Mesendoderm (in vitro differentiated cells): ENCODE data around the gene KIF22.
"Not testable (repeated sequence)": the region's sequence is repeated elsewhere in the genome, so short reads cannot be mapped to it uniquely, and the experiment has no call there.

Experiments used
- DNase-seq: peaks from one replicate; pipeline ENCODE4 v3.0.0; 2013
- H2AK5ac ChIP-seq: 2 replicates; pipeline ENCODE4 v1.6.1; 2013; ENCODE audit warnings: low read length, inconsistent platforms
- H2BK120ac ChIP-seq: 2 replicates; pipeline ENCODE4 v1.6.1; 2013; ENCODE audit warnings: low read depth, mild to moderate bottlenecking, low read length, moderate library complexity, mixed read lengths
- H2BK15ac ChIP-seq: replicated peaks from 2 replicates; pipeline ENCODE4 v1.6.1; 2013; ENCODE audit warnings: low read depth, mild to moderate bottlenecking, moderate library complexity
- H2BK5ac ChIP-seq: 2 replicates; pipeline ENCODE4 v1.6.1; 2013; ENCODE audit warnings: low read length, inconsistent platforms
- H3K18ac ChIP-seq: 2 replicates; pipeline ENCODE4 v1.6.1; 2013; ENCODE audit warnings: mild to moderate bottlenecking, low read length, mixed read lengths
- H3K23ac ChIP-seq: one replicate; pipeline ENCODE4 v1.6.1; 2013; ENCODE audit warnings: low read length
- H3K27ac ChIP-seq: 2 replicates; pipeline ENCODE4 v1.5.1; 2013; ENCODE audit warnings: low read depth, mild to moderate bottlenecking, inconsistent platforms, low read length, moderate library complexity
- H3K27me3 ChIP-seq: 2 replicates; pipeline ENCODE4 v1.6.1; 2013; ENCODE audit warnings: low read length, control low read depth, mild to moderate bottlenecking, inconsistent platforms; ENCODE audit not compliant: insufficient read depth, poor library complexity
- H3K36me3 ChIP-seq: 2 replicates; pipeline ENCODE4 v1.6.1; 2013; ENCODE audit warnings: low read length, inconsistent platforms; ENCODE audit not compliant: control insufficient read depth, insufficient read depth
- H3K4ac ChIP-seq: one replicate; pipeline ENCODE4 v1.6.1; 2013; ENCODE audit warnings: low read depth, mild to moderate bottlenecking, low read length, moderate library complexity
- H3K4me1 ChIP-seq: 2 replicates; pipeline ENCODE4 v1.6.1; 2013; ENCODE audit warnings: low read depth, low read length, inconsistent platforms; ENCODE audit not compliant: control insufficient read depth
- H3K4me2 ChIP-seq: 2 replicates; pipeline ENCODE4 v1.6.1; 2013; ENCODE audit warnings: low read length
- H3K4me3 ChIP-seq: 2 replicates; pipeline ENCODE4 v1.5.1; 2013; ENCODE audit warnings: mild to moderate bottlenecking, low read length
- H3K56ac ChIP-seq: one replicate; pipeline ENCODE4 v1.6.1; 2013; ENCODE audit warnings: low read length
- H3K79me1 ChIP-seq: 2 replicates; pipeline ENCODE4 v1.6.1; 2013; ENCODE audit warnings: low read length, inconsistent platforms
- H3K79me2 ChIP-seq: 2 replicates; pipeline ENCODE4 v1.6.1; 2013; ENCODE audit warnings: mild to moderate bottlenecking, low read length; ENCODE audit not compliant: control insufficient read depth, insufficient read depth
- H3K9ac ChIP-seq: 2 replicates; pipeline ENCODE4 v1.6.1; 2013; ENCODE audit warnings: low read length, inconsistent platforms
- H4K5ac ChIP-seq: one replicate; pipeline ENCODE4 v1.6.1; 2013; ENCODE audit warnings: low read length
- H4K8ac ChIP-seq: one replicate; pipeline ENCODE4 v1.6.1; 2013; ENCODE audit warnings: low read depth, mild to moderate bottlenecking, control low read depth, low read length, moderate library complexity
- WGBS: extraction: QIAGEN DNeasy Blood & Tissue Kit; methylation state at CpG from one replicate; pipeline ENCODE4 v1.1.7; 2013; ENCODE audit warnings: low lambda C conversion rate, missing lambda C conversion rate; ENCODE audit not compliant: insufficient coverage; ENCODE audit errors: extremely low coverage; 5-methylcytosine and 5-hydroxymethylcytosine counted together

Gene KIF22

DNA sequence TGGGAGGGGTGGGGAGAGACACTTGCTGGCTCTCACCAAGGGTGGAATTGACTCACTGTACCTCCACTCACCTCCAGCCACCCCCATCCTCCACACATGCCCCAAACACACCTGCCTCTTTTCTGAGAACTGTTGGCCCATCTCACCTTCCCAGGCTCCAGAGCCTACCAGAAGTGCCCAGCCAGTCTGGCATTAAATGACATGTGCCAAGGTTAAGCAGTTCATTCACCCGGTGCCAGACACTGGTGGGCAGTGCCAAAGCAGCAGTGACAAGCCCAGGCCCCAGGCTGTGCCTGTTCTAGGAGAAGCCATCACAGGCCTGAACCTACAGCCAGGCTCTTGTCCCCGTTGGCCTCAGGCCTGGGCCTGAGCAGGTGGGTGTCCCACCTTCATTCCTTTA is 40.9 kb downstream of the KIF22 start:
- Histone ChIP-seq H3K56ac (no peak overlapping the region), H2BK120ac (no peak overlapping the region), H3K79me2 (no peaks in the 10 kb centered on the region), H2BK5ac (no peak overlapping the region), H3K79me1 (no peaks in the 10 kb centered on the region), H3K27ac (no peak overlapping the region), H3K27me3 (no peaks in the 10 kb centered on the region), H3K18ac (no peak overlapping the region), H4K8ac (no peak overlapping the region), H3K4ac (no peak overlapping the region), H3K23ac (no peak overlapping the region), H3K9ac (no peak overlapping the region), H2AK5ac (no peak overlapping the region), H3K4me2 (no peak overlapping the region), H4K5ac (no peak overlapping the region), H3K4me3 (no peak overlapping the region), H3K36me3 (no peaks in the 10 kb centered on the region), H3K4me1 (no peaks in the 10 kb centered on the region), H2BK15ac (no peak overlapping the region)
- WGBS, result no CpG with 5 or more reads among the region's 2 CpGs
- DNase-seq, result no peak

DNA sequence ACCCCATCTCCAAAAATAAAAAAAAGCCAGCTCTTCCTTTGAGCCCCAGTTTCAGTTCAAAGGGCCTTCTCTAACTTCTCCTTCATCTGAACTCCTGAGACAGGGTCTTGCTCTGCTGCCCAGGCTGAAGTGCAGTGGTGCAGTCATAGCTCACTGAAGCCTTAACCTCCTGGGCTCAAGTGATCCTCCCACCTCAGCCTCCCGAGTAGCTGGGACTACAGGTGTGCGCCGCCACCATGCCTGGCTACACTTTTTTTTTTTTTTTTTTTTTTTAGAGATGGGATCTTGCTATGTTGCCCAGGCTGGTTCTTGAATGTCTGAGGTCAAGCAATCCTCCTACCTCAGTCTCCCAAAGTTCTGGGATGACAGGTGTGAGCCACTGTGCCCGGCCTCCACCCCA is 42.7 kb downstream of the KIF22 start:
- not testable (repeated sequence) for H2BK120ac ChIP-seq, H2AK5ac ChIP-seq, H4K5ac ChIP-seq, H3K4me1 ChIP-seq, H3K23ac ChIP-seq, H3K79me2 ChIP-seq, DNase-seq, H3K4me3 ChIP-seq, H3K79me1 ChIP-seq, H2BK15ac ChIP-seq, H3K56ac ChIP-seq, H3K4me2 ChIP-seq, H3K9ac ChIP-seq, H3K36me3 ChIP-seq, H3K27ac ChIP-seq, H3K27me3 ChIP-seq, H3K18ac ChIP-seq, H4K8ac ChIP-seq, H3K4ac ChIP-seq, H2BK5ac ChIP-seq
- no CpG with 5 or more reads among the region's 4 CpGs for WGBS

DNA sequence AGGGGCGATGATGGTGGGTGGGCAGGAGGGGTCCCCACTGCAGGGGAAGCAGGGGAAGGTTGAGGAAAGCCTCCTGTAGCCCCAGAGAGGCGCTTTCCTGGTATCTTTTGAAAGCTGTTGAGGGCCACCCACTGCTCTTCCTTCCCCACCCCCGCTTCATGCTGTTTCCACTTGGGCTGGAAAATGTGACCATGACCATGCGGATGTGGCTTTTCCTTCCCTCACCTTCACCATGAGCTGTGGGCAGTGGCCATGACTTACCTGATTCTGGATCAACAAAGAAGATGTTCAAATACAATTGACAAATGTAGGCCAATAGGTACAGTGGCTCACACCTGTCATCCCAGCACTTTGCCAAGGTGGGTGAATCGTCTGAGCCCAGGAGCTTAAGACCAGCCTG is 43.5 kb downstream of the KIF22 start:
- no peak overlapping the region for H3K27ac ChIP-seq
- WGBS, result no CpG with 5 or more reads among the region's 5 CpGs
- no peak overlapping the region for H2BK5ac ChIP-seq
- no peaks in the 10 kb centered on the region for H3K79me1 ChIP-seq
- no peak for DNase-seq
- no peak overlapping the region for H3K56ac ChIP-seq
- no peak overlapping the region for H3K23ac ChIP-seq
- no peaks in the 10 kb centered on the region for H3K79me2 ChIP-seq
- H3K9ac ChIP-seq, result no peak overlapping the region
- no peak overlapping the region for H3K4me3 ChIP-seq
- no peak overlapping the region for H3K4me2 ChIP-seq
- H3K36me3 ChIP-seq, result no peaks in the 10 kb centered on the region
- no peak overlapping the region for H4K8ac ChIP-seq
- H2BK120ac ChIP-seq, result no peak overlapping the region
- no peak overlapping the region for H3K18ac ChIP-seq
- H3K4me1 ChIP-seq, result no peaks in the 10 kb centered on the region
- H3K4ac ChIP-seq, result no peak overlapping the region
- H2BK15ac ChIP-seq, result no peak overlapping the region
- H3K27me3 ChIP-seq, result no peaks in the 10 kb centered on the region
- no peak overlapping the region for H2AK5ac ChIP-seq
- no peak overlapping the region for H4K5ac ChIP-seq

DNA sequence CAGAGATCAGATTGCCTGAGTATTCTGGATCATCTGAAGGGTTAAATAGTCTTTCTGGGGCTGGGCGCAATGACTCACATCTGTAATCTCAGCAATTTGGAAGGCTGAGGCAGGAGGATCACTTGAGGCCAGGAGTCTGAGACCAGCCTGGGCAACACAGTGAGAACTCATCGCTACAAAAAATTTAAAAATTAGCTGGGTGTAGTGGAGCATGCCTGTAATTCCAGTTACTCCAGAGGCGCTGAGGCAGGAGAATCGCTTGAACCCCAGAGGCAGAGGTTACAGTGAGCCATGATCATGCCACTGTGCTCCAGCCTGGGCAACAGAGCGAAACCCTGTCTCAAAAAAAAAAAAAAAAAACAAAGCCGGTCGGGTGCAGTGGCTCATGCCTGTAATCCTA is 45.4 kb downstream of the KIF22 start:
- H4K5ac ChIP-seq, result no peak overlapping the region
- no peak overlapping the region for H3K9ac ChIP-seq
- no peak overlapping the region for H3K23ac ChIP-seq
- H3K4me2 ChIP-seq, result no peak overlapping the region
- no peaks in the 10 kb centered on the region for H3K4me1 ChIP-seq
- no peak overlapping the region for H4K8ac ChIP-seq
- no peaks in the 10 kb centered on the region for H3K79me1 ChIP-seq
- H2AK5ac ChIP-seq, result no peak overlapping the region
- no peak overlapping the region for H3K56ac ChIP-seq
- DNase-seq, result no peak
- H3K79me2 ChIP-seq, result no peaks in the 10 kb centered on the region
- no CpG with 5 or more reads among the region's 7 CpGs for WGBS
- no peak overlapping the region for H3K27ac ChIP-seq
- no peak overlapping the region for H2BK5ac ChIP-seq
- no peaks in the 10 kb centered on the region for H3K36me3 ChIP-seq
- H3K18ac ChIP-seq, result no peak overlapping the region
- no peak overlapping the region for H3K4ac ChIP-seq
- no peaks in the 10 kb centered on the region for H3K27me3 ChIP-seq
- H2BK120ac ChIP-seq, result no peak overlapping the region
- no peak overlapping the region for H3K4me3 ChIP-seq
- H2BK15ac ChIP-seq, result no peak overlapping the region

DNA sequence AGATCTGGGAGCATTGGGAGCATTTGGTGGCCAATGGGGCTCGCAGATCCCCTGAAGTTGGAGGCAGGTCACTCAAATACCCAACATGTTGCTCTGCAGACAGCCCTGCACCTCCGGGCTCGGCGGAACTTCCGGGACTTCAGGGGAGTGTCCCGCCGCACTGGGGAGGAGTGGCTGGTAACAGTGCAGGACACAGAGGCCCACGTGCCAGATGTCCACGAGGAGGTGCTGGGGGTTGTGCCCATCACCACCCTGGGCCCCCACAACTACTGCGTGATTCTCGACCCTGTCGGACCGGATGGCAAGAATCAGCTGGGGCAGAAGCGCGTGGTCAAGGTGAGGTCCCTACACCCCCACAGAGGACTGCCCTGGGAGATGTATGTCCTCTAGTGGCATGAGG is 46.1 kb downstream of the KIF22 start:
- H3K4me1 ChIP-seq, result no peaks in the 10 kb centered on the region
- H3K4me3 ChIP-seq, result no peak overlapping the region
- no peak overlapping the region for H4K8ac ChIP-seq
- no peak overlapping the region for H2BK120ac ChIP-seq
- no peak for DNase-seq
- H3K4ac ChIP-seq, result no peak overlapping the region
- H3K18ac ChIP-seq, result no peak overlapping the region
- peak overlapping the region; percentile 34 for H3K56ac ChIP-seq
- no peaks in the 10 kb centered on the region for H3K79me2 ChIP-seq
- H3K27me3 ChIP-seq, result no peaks in the 10 kb centered on the region
- no peaks in the 10 kb centered on the region for H3K36me3 ChIP-seq
- H3K79me1 ChIP-seq, result no peaks in the 10 kb centered on the region
- H3K23ac ChIP-seq, result no peak overlapping the region
- no peak overlapping the region for H3K27ac ChIP-seq
- no peak overlapping the region for H3K4me2 ChIP-seq
- H4K5ac ChIP-seq, result no peak overlapping the region
- H2BK5ac ChIP-seq, result no peak overlapping the region
- H3K9ac ChIP-seq, result no peak overlapping the region
- H2BK15ac ChIP-seq, result no peak overlapping the region
- WGBS, result no CpG with 5 or more reads among the region's 15 CpGs
- no peak overlapping the region for H2AK5ac ChIP-seq

DNA sequence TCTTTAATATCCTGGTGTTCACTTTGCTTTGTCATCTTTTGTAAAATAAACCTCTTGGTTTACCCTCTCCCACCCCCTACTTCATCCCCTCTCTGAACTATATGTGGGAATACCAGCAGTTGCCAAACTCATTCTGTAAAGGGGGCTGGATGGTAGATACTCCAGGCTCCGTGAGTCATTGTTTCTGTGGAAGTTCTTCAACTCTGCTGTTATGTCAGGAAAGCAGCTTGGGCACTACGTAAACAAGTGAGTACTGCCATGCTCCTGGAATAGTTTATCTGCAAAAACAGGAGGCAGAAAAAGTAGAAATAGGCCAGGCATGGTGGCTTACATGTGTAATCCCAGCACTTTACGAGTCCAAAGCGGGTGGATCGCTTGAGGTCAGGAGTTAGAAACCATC is 47.3 kb downstream of the KIF22 start:
- no peaks in the 10 kb centered on the region for H3K79me1 ChIP-seq
- H3K36me3 ChIP-seq, result no peaks in the 10 kb centered on the region
- no peak overlapping the region for H3K4me2 ChIP-seq
- no peak overlapping the region for H4K5ac ChIP-seq
- no peak overlapping the region for H2BK15ac ChIP-seq
- no peak overlapping the region for H3K18ac ChIP-seq
- no peaks in the 10 kb centered on the region for H3K4me1 ChIP-seq
- no peak overlapping the region for H2BK120ac ChIP-seq
- H4K8ac ChIP-seq, result no peak overlapping the region
- H3K23ac ChIP-seq, result no peak overlapping the region
- no peak overlapping the region for H3K27ac ChIP-seq
- no peak overlapping the region for H3K4me3 ChIP-seq
- no peaks in the 10 kb centered on the region for H3K27me3 ChIP-seq
- H2AK5ac ChIP-seq, result no peak overlapping the region
- no peak overlapping the region for H3K4ac ChIP-seq
- no peak overlapping the region for H2BK5ac ChIP-seq
- no CpG with 5 or more reads among the region's 5 CpGs for WGBS
- H3K56ac ChIP-seq, result no peak overlapping the region
- no peaks in the 10 kb centered on the region for H3K79me2 ChIP-seq
- H3K9ac ChIP-seq, result no peak overlapping the region
- no peak for DNase-seq
